ENCODE measurements around the gene ZNF778. TPM values are rescaled to one million over a fixed set of nuclear protein-coding genes. Genes with fewer than 3 reads are reported as not detected.

The ZNF778 gene
- total and polyA plus RNA-seq, 2 of the 13 experiments (the other 11 are each of a cell fraction or from before 2014, with no cell fraction given) = 3.8 to 7.2 TPM

DNA sequence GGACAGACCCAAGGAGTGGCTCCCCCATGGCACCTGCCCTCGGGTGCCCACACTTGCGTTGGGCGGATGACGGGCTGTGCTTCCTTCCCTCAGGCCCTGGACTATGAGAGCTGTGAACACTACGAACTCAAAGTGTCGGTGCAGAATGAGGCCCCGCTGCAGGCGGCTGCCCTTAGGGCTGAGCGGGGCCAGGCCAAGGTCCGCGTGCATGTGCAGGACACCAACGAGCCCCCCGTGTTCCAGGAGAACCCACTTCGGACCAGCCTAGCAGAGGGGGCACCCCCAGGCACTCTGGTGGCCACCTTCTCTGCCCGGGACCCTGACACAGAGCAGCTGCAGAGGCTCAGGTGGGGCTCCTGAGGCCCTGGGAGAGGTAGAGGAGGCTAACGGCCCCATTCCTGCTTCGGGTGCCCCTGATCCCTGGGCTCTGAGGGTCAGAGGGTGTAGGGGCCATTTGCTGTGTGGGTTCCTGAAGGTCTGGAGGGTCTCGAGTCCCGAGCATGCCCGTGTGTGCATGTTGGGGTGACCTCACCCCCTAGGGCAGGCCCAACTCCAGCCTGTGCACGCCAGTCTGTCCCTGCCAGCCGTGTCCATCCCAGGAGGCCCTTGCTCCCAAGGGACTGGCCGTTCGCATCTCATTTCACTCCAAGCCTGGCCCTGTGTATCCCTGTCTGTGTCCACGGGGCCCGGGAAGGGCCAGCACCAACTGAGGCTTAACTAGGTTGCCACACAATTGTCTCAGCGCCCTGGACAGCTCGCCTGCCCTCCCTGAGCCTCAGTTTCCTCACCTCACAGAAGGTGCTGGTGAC, 27.1 kb upstream of the ZNF778 start (continued):
- TF ChIP-seq, protein P1, sequence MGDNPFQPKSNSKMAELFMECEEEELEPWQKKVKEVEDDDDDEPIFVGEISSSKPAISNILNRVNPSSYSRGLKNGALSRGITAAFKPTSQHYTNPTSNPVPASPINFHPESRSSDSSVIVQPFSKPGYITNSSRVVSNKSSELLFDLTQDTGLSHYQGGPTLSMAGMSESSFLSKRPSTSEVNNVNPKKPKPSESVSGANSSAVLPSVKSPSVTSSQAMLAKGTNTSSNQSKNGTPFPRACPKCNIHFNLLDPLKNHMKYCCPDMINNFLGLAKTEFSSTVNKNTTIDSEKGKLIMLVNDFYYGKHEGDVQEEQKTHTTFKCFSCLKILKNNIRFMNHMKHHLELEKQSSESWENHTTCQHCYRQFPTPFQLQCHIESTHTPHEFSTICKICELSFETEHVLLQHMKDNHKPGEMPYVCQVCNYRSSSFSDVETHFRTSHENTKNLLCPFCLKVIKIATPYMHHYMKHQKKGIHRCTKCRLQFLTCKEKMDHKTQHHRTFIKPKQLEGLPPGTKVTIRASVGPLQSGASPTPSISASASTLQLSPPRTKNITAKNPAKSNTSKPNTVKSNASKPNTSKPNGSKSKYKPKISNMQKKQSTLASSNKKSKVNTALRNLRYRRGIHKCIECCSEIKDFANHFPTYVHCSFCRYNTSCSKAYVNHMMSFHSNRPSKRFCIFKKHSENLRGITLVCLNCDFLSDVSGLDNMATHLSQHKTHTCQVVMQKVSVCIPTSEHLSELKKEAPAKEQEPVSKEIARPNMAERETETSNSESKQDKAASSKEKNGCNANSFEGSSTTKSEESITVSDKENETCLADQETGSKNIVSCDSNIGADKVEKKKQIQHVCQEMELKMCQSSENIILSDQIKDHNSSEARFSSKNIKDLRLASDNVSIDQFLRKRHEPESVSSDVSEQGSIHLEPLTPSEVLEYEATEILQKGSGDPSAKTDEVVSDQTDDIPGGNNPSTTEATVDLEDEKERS (CRISPR knock-in tag; IDR thresholded peaks at IDR 0.05) = 0 out of 2 replicates have a peak, but pooled peaks have one; percentile 9
- TF ChIP-seq ZNF850 (CRISPR knock-in tag; conservative IDR thresholded peaks at IDR 0.05) (no peak), NPAS2 (CRISPR knock-in tag; IDR thresholded peaks at IDR 0.05; ENCODE audit: borderline replicate concordance) (no peak), TP53 (CRISPR knock-in tag; conservative IDR thresholded peaks at IDR 0.05) (no peak), ZNF788 (CRISPR knock-in tag; IDR thresholded peaks at IDR 0.05; ENCODE audit: borderline replicate concordance) (peak; percentile 56; the same call in 1 of the 2 replicates), ZNF547 (CRISPR knock-in tag; IDR thresholded peaks at IDR 0.05) (0 out of 2 replicates have a peak, but pooled peaks have one; percentile 26), MTA1 (CRISPR knock-in tag; IDR thresholded peaks at IDR 0.05; ENCODE audit: borderline replicate concordance) (no peak), ZFX (CRISPR knock-in tag; IDR thresholded peaks at IDR 0.05; ENCODE audit: low read depth) (peak; percentile 62), ZNF546 (CRISPR knock-in tag; conservative IDR thresholded peaks at IDR 0.05) (peak; percentile 84; the same call in 1 of the 2 replicates), ZNF883 (CRISPR knock-in tag; IDR thresholded peaks at IDR 0.05; ENCODE audit: not compliant biosample characterization) (peak; percentile 2), ZFP37 (CRISPR knock-in tag; IDR thresholded peaks at IDR 0.05; ENCODE audit: borderline replicate concordance) (no peak), AKAP8 (CRISPR knock-in tag; IDR thresholded peaks at IDR 0.05) (peak; percentile 52; the same call in 1 of the 2 replicates)
- TF ChIP-seq, protein P2, sequence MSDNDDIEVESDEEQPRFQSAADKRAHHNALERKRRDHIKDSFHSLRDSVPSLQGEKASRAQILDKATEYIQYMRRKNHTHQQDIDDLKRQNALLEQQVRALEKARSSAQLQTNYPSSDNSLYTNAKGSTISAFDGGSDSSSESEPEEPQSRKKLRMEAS (IDR thresholded peaks at IDR 0.05) = peak; percentile 54; the same call in 1 of the 2 replicates
- TF ChIP-seq, protein P3, sequence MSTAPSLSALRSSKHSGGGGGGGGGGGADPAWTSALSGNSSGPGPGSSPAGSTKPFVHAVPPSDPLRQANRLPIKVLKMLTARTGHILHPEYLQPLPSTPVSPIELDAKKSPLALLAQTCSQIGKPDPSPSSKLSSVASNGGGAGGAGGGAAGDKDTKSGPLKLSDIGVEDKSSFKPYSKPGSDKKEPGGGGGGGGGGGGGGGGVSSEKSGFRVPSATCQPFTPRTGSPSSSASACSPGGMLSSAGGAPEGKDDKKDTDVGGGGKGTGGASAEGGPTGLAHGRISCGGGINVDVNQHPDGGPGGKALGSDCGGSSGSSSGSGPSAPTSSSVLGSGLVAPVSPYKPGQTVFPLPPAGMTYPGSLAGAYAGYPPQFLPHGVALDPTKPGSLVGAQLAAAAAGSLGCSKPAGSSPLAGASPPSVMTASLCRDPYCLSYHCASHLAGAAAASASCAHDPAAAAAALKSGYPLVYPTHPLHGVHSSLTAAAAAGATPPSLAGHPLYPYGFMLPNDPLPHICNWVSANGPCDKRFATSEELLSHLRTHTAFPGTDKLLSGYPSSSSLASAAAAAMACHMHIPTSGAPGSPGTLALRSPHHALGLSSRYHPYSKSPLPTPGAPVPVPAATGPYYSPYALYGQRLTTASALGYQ (CRISPR knock-in tag; IDR thresholded peaks at IDR 0.05) = no peak
- TF ChIP-seq, protein P4, sequence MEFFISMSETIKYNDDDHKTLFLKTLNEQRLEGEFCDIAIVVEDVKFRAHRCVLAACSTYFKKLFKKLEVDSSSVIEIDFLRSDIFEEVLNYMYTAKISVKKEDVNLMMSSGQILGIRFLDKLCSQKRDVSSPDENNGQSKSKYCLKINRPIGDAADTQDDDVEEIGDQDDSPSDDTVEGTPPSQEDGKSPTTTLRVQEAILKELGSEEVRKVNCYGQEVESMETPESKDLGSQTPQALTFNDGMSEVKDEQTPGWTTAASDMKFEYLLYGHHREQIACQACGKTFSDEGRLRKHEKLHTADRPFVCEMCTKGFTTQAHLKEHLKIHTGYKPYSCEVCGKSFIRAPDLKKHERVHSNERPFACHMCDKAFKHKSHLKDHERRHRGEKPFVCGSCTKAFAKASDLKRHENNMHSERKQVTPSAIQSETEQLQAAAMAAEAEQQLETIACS (CRISPR knock-in tag; IDR thresholded peaks at IDR 0.05) = no peak
- TF ChIP-seq, protein P5, sequence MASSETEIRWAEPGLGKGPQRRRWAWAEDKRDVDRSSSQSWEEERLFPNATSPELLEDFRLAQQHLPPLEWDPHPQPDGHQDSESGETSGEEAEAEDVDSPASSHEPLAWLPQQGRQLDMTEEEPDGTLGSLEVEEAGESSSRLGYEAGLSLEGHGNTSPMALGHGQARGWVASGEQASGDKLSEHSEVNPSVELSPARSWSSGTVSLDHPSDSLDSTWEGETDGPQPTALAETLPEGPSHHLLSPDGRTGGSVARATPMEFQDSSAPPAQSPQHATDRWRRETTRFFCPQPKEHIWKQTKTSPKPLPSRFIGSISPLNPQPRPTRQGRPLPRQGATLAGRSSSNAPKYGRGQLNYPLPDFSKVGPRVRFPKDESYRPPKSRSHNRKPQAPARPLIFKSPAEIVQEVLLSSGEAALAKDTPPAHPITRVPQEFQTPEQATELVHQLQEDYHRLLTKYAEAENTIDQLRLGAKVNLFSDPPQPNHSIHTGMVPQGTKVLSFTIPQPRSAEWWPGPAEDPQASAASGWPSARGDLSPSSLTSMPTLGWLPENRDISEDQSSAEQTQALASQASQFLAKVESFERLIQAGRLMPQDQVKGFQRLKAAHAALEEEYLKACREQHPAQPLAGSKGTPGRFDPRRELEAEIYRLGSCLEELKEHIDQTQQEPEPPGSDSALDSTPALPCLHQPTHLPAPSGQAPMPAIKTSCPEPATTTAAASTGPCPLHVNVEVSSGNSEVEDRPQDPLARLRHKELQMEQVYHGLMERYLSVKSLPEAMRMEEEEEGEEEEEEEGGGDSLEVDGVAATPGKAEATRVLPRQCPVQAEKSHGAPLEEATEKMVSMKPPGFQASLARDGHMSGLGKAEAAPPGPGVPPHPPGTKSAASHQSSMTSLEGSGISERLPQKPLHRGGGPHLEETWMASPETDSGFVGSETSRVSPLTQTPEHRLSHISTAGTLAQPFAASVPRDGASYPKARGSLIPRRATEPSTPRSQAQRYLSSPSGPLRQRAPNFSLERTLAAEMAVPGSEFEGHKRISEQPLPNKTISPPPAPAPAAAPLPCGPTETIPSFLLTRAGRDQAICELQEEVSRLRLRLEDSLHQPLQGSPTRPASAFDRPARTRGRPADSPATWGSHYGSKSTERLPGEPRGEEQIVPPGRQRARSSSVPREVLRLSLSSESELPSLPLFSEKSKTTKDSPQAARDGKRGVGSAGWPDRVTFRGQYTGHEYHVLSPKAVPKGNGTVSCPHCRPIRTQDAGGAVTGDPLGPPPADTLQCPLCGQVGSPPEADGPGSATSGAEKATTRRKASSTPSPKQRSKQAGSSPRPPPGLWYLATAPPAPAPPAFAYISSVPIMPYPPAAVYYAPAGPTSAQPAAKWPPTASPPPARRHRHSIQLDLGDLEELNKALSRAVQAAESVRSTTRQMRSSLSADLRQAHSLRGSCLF (CRISPR knock-in tag; IDR thresholded peaks at IDR 0.05; ENCODE audit: borderline replicate concordance) = no peak

Measured in HepG2 (cell line).